GM18873 (cell line): Measurements from ENCODE around the gene NEK8.

Source experiments
- ATAC-seq: cut with Tn5 transposase; IDR thresholded peaks from one replicate; pipeline ENCODE4 v1.9.1; 2021; ENCODE audit warnings: mild to moderate bottlenecking, moderate library complexity, moderate number of reproducible peaks; ENCODE audit not compliant: unreplicated experiment, low FRiP score

Gene NEK8

GRCh38 chr17:28728364-28729200, at the start of gene NEK8:
Gene NEK8, plus strand, starts transcription at chr17:28728788. Its CDS starts 26 bp downstream, at chr17:28728814.
- peak; percentile 30 for ATAC-seq

GRCh38 chr17:28682655-28683054, 45.9 kb upstream of the NEK8 start:
- no peak for ATAC-seq

GRCh38 chr17:28684963-28685362, 43.6 kb upstream of the NEK8 start:
- ATAC-seq, result no peak

GRCh38 chr17:28685366-28685765, 43.2 kb upstream of the NEK8 start:
- ATAC-seq, result no peak

- no peak for ATAC-seq
Measured at GRCh38 chr17:28686296-28686695, 42.3 kb upstream of the NEK8 start.

- ATAC-seq, result no peak
Measured at GRCh38 chr17:28688481-28688880, 40.1 kb upstream of the NEK8 start.

- no peak for ATAC-seq
Measured at GRCh38 chr17:28689011-28689410, 39.6 kb upstream of the NEK8 start.

GRCh38 chr17:28693869-28694268, 34.7 kb upstream of the NEK8 start:
- ATAC-seq, result no peak

- no peak for ATAC-seq
Measured at GRCh38 chr17:28698253-28698941, 30.2 kb upstream of the NEK8 start.

- no peak for ATAC-seq
Measured at GRCh38 chr17:28700278-28700677, 28.3 kb upstream of the NEK8 start.

- ATAC-seq, result no peak
Measured at GRCh38 chr17:28700830-28701492, 27.6 kb upstream of the NEK8 start.

- no peak for ATAC-seq
Measured at GRCh38 chr17:28702026-28702751, 26.4 kb upstream of the NEK8 start.

- no peak for ATAC-seq
Measured at GRCh38 chr17:28702752-28703150, 25.8 kb upstream of the NEK8 start.

GRCh38 chr17:28703552-28704218, 24.9 kb upstream of the NEK8 start:
- no peak for ATAC-seq

- no peak for ATAC-seq
Measured at GRCh38 chr17:28704219-28704858, 24.2 kb upstream of the NEK8 start.

GRCh38 chr17:28705074-28705659, 23.4 kb upstream of the NEK8 start:
- ATAC-seq, result no peak

- no peak for ATAC-seq
Measured at GRCh38 chr17:28705728-28706334, 22.8 kb upstream of the NEK8 start.

- no peak for ATAC-seq
Measured at GRCh38 chr17:28706471-28707338, 21.9 kb upstream of the NEK8 start.
